Mesendoderm (in vitro differentiated cells): Measurements from ENCODE around the gene RRH.
A peak's percentile ranks its signal among the peaks of the same experiment; 100 is the strongest.

ENCODE experiments used
- DNase-seq: peaks from one replicate; pipeline ENCODE4 v3.0.0; 2013
- H2AK5ac ChIP-seq: 2 replicates; pipeline ENCODE4 v1.6.1; 2013; ENCODE audit warnings: low read length, inconsistent platforms
- H2BK120ac ChIP-seq: 2 replicates; pipeline ENCODE4 v1.6.1; 2013; ENCODE audit warnings: low read depth, mild to moderate bottlenecking, low read length, moderate library complexity, mixed read lengths
- H2BK15ac ChIP-seq: replicated peaks from 2 replicates; pipeline ENCODE4 v1.6.1; 2013; ENCODE audit warnings: low read depth, mild to moderate bottlenecking, moderate library complexity
- H2BK5ac ChIP-seq: 2 replicates; pipeline ENCODE4 v1.6.1; 2013; ENCODE audit warnings: low read length, inconsistent platforms
- H3K18ac ChIP-seq: 2 replicates; pipeline ENCODE4 v1.6.1; 2013; ENCODE audit warnings: mild to moderate bottlenecking, low read length, mixed read lengths
- H3K23ac ChIP-seq: one replicate; pipeline ENCODE4 v1.6.1; 2013; ENCODE audit warnings: low read length
- H3K27ac ChIP-seq: 2 replicates; pipeline ENCODE4 v1.5.1; 2013; ENCODE audit warnings: low read depth, mild to moderate bottlenecking, inconsistent platforms, low read length, moderate library complexity
- H3K27me3 ChIP-seq: 2 replicates; pipeline ENCODE4 v1.6.1; 2013; ENCODE audit warnings: low read length, control low read depth, mild to moderate bottlenecking, inconsistent platforms; ENCODE audit not compliant: insufficient read depth, poor library complexity
- H3K36me3 ChIP-seq: 2 replicates; pipeline ENCODE4 v1.6.1; 2013; ENCODE audit warnings: low read length, inconsistent platforms; ENCODE audit not compliant: control insufficient read depth, insufficient read depth
- H3K4ac ChIP-seq: one replicate; pipeline ENCODE4 v1.6.1; 2013; ENCODE audit warnings: low read depth, mild to moderate bottlenecking, low read length, moderate library complexity
- H3K4me1 ChIP-seq: 2 replicates; pipeline ENCODE4 v1.6.1; 2013; ENCODE audit warnings: low read depth, low read length, inconsistent platforms; ENCODE audit not compliant: control insufficient read depth
- H3K4me2 ChIP-seq: 2 replicates; pipeline ENCODE4 v1.6.1; 2013; ENCODE audit warnings: low read length
- H3K4me3 ChIP-seq: 2 replicates; pipeline ENCODE4 v1.5.1; 2013; ENCODE audit warnings: mild to moderate bottlenecking, low read length
- H3K56ac ChIP-seq: one replicate; pipeline ENCODE4 v1.6.1; 2013; ENCODE audit warnings: low read length
- H3K79me1 ChIP-seq: 2 replicates; pipeline ENCODE4 v1.6.1; 2013; ENCODE audit warnings: low read length, inconsistent platforms
- H3K79me2 ChIP-seq: 2 replicates; pipeline ENCODE4 v1.6.1; 2013; ENCODE audit warnings: mild to moderate bottlenecking, low read length; ENCODE audit not compliant: control insufficient read depth, insufficient read depth
- H3K9ac ChIP-seq: 2 replicates; pipeline ENCODE4 v1.6.1; 2013; ENCODE audit warnings: low read length, inconsistent platforms
- H4K5ac ChIP-seq: one replicate; pipeline ENCODE4 v1.6.1; 2013; ENCODE audit warnings: low read length
- H4K8ac ChIP-seq: one replicate; pipeline ENCODE4 v1.6.1; 2013; ENCODE audit warnings: low read depth, mild to moderate bottlenecking, control low read depth, low read length, moderate library complexity
- WGBS: extraction: QIAGEN DNeasy Blood & Tissue Kit; methylation state at CpG from one replicate; pipeline ENCODE4 v1.1.7; 2013; ENCODE audit warnings: low lambda C conversion rate, missing lambda C conversion rate; ENCODE audit not compliant: insufficient coverage; ENCODE audit errors: extremely low coverage; 5-methylcytosine and 5-hydroxymethylcytosine counted together

RRH gene

GRCh38 chr4:109811707-109812106 lies 16.1 kb upstream of the RRH start:
- peaks cover 11% of the 10 kb centered on the region for H3K79me2 ChIP-seq
- H3K4me3 ChIP-seq: no peak overlapping the region
- no peak overlapping the region for H4K8ac ChIP-seq
- H3K4me2 ChIP-seq: no peak overlapping the region
- H3K56ac ChIP-seq: no peak overlapping the region
- H3K23ac ChIP-seq: no peak overlapping the region
- peaks cover 2% of the 10 kb centered on the region for H3K4me1 ChIP-seq
- H3K27me3 ChIP-seq: no peaks in the 10 kb centered on the region
- H3K9ac ChIP-seq: no peak overlapping the region
- no peak overlapping the region for H2AK5ac ChIP-seq
- peaks cover 4% of the 10 kb centered on the region for H3K79me1 ChIP-seq
- no peak overlapping the region for H3K4ac ChIP-seq
- no peak for DNase-seq
- no peaks in the 10 kb centered on the region for H3K36me3 ChIP-seq
- H3K27ac ChIP-seq: no peak overlapping the region
- H2BK15ac ChIP-seq: no peak overlapping the region
- H2BK120ac ChIP-seq: no peak overlapping the region
- WGBS: no CpG with 5 or more reads among the region's 3 CpGs
- no peak overlapping the region for H4K5ac ChIP-seq
- no peak overlapping the region for H2BK5ac ChIP-seq
- no peak overlapping the region for H3K18ac ChIP-seq

DNA sequence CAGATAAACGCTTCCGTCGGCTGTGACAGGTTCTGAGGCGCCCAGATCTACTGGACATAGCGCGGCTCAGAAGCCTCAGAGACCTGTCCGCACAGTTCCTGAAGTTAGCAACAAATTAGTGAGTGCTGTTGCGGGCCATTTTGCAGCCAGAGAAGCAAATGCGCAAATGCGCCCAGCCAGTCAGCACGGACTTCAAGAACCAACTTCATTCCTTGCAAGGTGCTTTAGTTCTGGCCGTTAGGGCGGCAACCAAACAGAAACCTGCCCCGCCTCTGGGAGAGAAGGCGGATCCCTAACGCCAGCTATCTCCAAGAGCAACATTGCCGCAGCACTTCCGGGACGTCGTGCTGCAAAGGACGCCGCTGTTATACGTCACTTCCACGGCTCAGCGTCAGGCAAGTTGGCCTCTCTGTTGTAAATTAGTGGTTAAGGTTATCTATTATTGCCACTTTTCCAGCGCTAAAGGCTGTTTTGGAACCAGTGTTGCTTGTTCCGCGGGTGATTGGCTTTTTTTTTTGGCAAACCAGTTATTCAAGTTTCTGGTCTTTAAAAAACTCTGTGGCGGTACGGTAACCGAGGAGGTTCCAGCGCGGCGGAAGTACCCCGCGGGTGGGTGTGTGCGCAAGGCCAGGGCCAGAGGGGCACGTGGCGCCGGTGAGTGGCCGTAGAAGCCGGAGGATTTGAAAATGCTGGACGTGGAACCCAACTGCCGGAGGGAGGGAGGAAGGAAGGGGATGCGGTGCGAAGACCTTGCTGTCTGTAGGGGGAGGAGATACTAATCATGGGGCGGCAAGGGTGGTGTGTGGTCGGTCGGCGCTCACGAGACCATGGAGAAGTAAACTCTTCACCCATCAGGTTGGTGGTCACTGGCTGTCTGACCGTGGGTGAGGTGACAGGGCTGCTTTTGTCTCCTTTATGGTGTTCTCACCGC lies 12.4 kb upstream of the RRH start, which contains the start of gene GAR1:
TSS of gene GAR1 (plus strand) at position 612 of the 931 bp plus-strand sequence. CDS start 403 bp downstream, outside the sequence.
- Histone ChIP-seq H3K4me2 (peak within 1 kb of the TSS; percentile 88), H3K23ac (no peak within 1 kb of the TSS), H3K27ac (peak within 1 kb of the TSS; percentile 53), H3K4me1 (peaks cover 4% of the 10 kb centered on the region), H3K4ac (peak within 1 kb of the TSS; percentile 85), H3K18ac (peak within 1 kb of the TSS; percentile 25), H3K79me1 (peaks cover 9% of the 10 kb centered on the region), H3K27me3 (no peaks in the 10 kb centered on the region), H4K8ac (no peak within 1 kb of the TSS), H3K56ac (peak within 1 kb of the TSS; percentile 98), H3K9ac (peak within 1 kb of the TSS; percentile 96), H4K5ac (peak within 1 kb of the TSS; percentile 53), H2BK15ac (no peak within 1 kb of the TSS), H2BK5ac (peak within 1 kb of the TSS; percentile 54), H3K36me3 (no peaks in the 10 kb centered on the region), H3K79me2 (peaks cover 35% of the 10 kb centered on the region), H3K4me3 (peak within 1 kb of the TSS; percentile 92), H2BK120ac (no peak within 1 kb of the TSS), H2AK5ac (peak within 1 kb of the TSS; percentile 73)
- no CpG with 5 or more reads among the region's 53 CpGs for WGBS
- peak; percentile 99 for DNase-seq

DNA sequence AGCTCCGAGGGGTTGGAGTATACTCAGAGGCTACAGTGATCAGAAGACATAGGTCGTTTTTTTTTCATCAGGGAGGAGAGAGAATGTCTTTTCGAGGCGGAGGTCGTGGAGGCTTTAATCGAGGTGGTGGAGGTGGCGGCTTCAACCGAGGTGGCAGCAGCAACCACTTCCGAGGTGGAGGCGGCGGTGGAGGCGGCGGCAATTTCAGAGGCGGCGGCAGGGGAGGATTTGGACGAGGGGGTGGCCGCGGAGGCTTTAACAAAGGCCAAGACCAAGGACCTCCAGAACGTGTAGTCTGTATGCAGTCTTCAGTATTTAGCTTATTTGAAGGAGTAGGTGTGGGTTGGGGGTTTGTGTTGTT lies 11.7 kb upstream of the RRH start:
- DNase-seq: no peak
- Histone ChIP-seq H3K27ac (no peak overlapping the region), H3K27me3 (no peaks in the 10 kb centered on the region), H2AK5ac (peak overlapping the region; percentile 73), H4K8ac (no peak overlapping the region), H3K18ac (peak overlapping the region; percentile 16), H3K79me2 (peaks cover 35% of the 10 kb centered on the region), H3K23ac (no peak overlapping the region), H2BK5ac (peak overlapping the region; percentile 54), H3K56ac (peak overlapping the region; percentile 98), H2BK120ac (no peak overlapping the region), H4K5ac (peak overlapping the region; percentile 53), H3K79me1 (peaks cover 9% of the 10 kb centered on the region), H3K9ac (peak overlapping the region; percentile 96), H3K4me3 (peak overlapping the region; percentile 92), H3K4ac (peak overlapping the region; percentile 85), H2BK15ac (no peak overlapping the region), H3K4me2 (peak overlapping the region; percentile 72), H3K4me1 (peaks cover 2% of the 10 kb centered on the region), H3K36me3 (no peaks in the 10 kb centered on the region)
- no CpG with 5 or more reads among the region's 19 CpGs for WGBS

DNA sequence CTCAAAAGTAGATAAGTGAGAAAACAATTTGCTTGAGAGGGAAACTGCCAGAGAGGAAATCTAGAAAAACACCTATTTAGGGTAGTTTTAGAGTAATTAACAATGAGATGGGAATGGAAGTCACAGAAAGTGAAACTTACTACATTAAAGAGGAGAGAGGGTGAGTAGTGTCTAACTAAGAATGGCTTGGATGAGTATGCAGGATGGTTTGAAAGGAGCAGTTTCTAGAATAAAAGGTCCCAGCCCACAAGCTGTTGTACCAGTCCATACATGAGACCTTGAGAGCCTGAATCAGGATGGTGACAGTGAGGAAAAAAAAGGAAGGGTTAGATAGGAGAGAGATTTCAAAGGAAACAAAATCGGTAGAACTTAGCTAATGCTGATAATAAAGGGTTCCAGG lies 10.9 kb upstream of the RRH start:
- Histone ChIP-seq H3K27me3 (no peaks in the 10 kb centered on the region), H2BK120ac (no peak overlapping the region), H3K79me1 (peaks cover 10% of the 10 kb centered on the region), H3K27ac (no peak overlapping the region), H3K4ac (no peak overlapping the region), H3K18ac (no peak overlapping the region), H3K36me3 (no peaks in the 10 kb centered on the region), H2BK5ac (no peak overlapping the region), H4K5ac (no peak overlapping the region), H3K23ac (no peak overlapping the region), H2AK5ac (no peak overlapping the region), H3K79me2 (peaks cover 35% of the 10 kb centered on the region), H2BK15ac (no peak overlapping the region), H3K9ac (peak overlapping the region; percentile 96), H3K56ac (peak overlapping the region; percentile 98), H3K4me3 (no peak overlapping the region), H4K8ac (no peak overlapping the region), H3K4me1 (peaks cover 2% of the 10 kb centered on the region), H3K4me2 (peak overlapping the region; percentile 42)
- DNase-seq: no peak
- no CpG with 5 or more reads among the region's 1 CpG for WGBS

DNA sequence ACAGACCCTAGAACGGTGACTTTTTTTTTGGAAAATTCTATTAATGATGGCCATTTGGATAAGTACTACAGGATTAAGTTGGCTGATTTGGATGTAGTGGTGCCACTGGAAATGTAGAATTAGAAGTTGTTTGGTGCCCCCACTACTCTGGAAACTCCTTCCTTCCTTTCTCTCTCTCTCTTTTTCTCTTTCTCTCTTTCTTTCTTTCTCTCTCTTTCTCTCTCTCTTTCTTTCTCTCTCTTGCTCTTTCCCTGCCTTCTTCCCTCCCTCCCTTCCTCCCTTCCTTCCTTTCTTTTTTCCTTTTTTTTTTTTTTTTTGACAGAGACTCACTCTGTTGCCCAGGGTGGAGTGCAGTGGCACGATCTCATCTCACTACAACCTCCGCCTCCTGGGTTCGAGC lies 9.5 kb upstream of the RRH start:
- no peak overlapping the region for H2BK15ac ChIP-seq
- H3K4me1 ChIP-seq: peaks cover 2% of the 10 kb centered on the region
- H3K4me3 ChIP-seq: no peak overlapping the region
- no peak overlapping the region for H2BK5ac ChIP-seq
- peaks cover 10% of the 10 kb centered on the region for H3K79me1 ChIP-seq
- no peak overlapping the region for H4K8ac ChIP-seq
- H3K36me3 ChIP-seq: no peaks in the 10 kb centered on the region
- H3K23ac ChIP-seq: no peak overlapping the region
- WGBS: no CpG with 5 or more reads among the region's 4 CpGs
- DNase-seq: no peak
- no peak overlapping the region for H2AK5ac ChIP-seq
- no peaks in the 10 kb centered on the region for H3K27me3 ChIP-seq
- H3K79me2 ChIP-seq: peaks cover 35% of the 10 kb centered on the region
- H3K4ac ChIP-seq: no peak overlapping the region
- no peak overlapping the region for H3K18ac ChIP-seq
- no peak overlapping the region for H2BK120ac ChIP-seq
- H3K9ac ChIP-seq: no peak overlapping the region
- H4K5ac ChIP-seq: no peak overlapping the region
- H3K27ac ChIP-seq: no peak overlapping the region
- H3K56ac ChIP-seq: no peak overlapping the region
- H3K4me2 ChIP-seq: no peak overlapping the region
